Glomerular visceral epithelial cell (primary cell): ENCODE results near the gene CLCN6.

Experiments used
- DNase-seq: peaks from one replicate; pipeline ENCODE4 v3.0.0-alpha.2; 2016; ENCODE audit errors: extremely low spot score

The CLCN6 gene

GRCh38 chr1:11878081-11878890 is 72.3 kb downstream of the CLCN6 start:
- no peak for DNase-seq

- DNase-seq = no peak
Measured at GRCh38 chr1:11878891-11879190, 72.8 kb downstream of the CLCN6 start.

GRCh38 chr1:11879311-11880180 is 73.6 kb downstream of the CLCN6 start:
- no peak for DNase-seq

- DNase-seq = no peak
Measured at GRCh38 chr1:11880181-11880575, 74.2 kb downstream of the CLCN6 start.

- no peak for DNase-seq
Measured at GRCh38 chr1:11880911-11881748, 75.1 kb downstream of the CLCN6 start.

- no peak for DNase-seq
Measured at GRCh38 chr1:11881749-11882441, 75.9 kb downstream of the CLCN6 start.

- DNase-seq = no peak
Measured at GRCh38 chr1:11882814-11883538, 77.0 kb downstream of the CLCN6 start.

GRCh38 chr1:11885916-11886315 is 79.9 kb downstream of the CLCN6 start:
- DNase-seq = no peak

GRCh38 chr1:11886986-11887665 is 81.1 kb downstream of the CLCN6 start:
- no peak for DNase-seq

- DNase-seq = no peak
Measured at GRCh38 chr1:11887666-11888007, 81.6 kb downstream of the CLCN6 start.

- no peak for DNase-seq
Measured at GRCh38 chr1:11888206-11888876, 82.3 kb downstream of the CLCN6 start.

GRCh38 chr1:11888877-11889208 is 82.9 kb downstream of the CLCN6 start:
- no peak for DNase-seq

- DNase-seq = no peak
Measured at GRCh38 chr1:11891433-11892186, 85.6 kb downstream of the CLCN6 start.
